VCaP (cell line): ENCODE measurements around the gene ELMO2.

Experiments used
- H3K27ac ChIP-seq: fragments of 450-650 bp; 2 replicates; pipeline ENCODE4 v1.5.1; 2017
- CTCF ChIP-seq: fragments of 450-650 bp; conservative IDR thresholded peaks from 2 replicates; pipeline ENCODE4 v1.5.1; 2017; ENCODE audit warnings: mild to moderate bottlenecking, moderate library complexity

Gene ELMO2

GRCh38 chr20:46324960-46325703, 81.3 kb downstream of the ELMO2 start:
- no peak overlapping the region for H3K27ac ChIP-seq
- TF ChIP-seq CTCF, result peak; percentile 65

GRCh38 chr20:46324379-46324778, 82.0 kb downstream of the ELMO2 start:
- no peak for TF ChIP-seq CTCF
- H3K27ac ChIP-seq, result no peak overlapping the region

GRCh38 chr20:46323557-46323956, 82.9 kb downstream of the ELMO2 start:
- no peak overlapping the region for H3K27ac ChIP-seq
- no peak for TF ChIP-seq CTCF

GRCh38 chr20:46322641-46323040, 83.8 kb downstream of the ELMO2 start:
- no peak for TF ChIP-seq CTCF
- no peak overlapping the region for H3K27ac ChIP-seq

- no peak for TF ChIP-seq CTCF
These were observed 88.7 kb downstream of the ELMO2 start for GRCh38 chr20:46317685-46318177.

GRCh38 chr20:46316984-46317684, 89.3 kb downstream of the ELMO2 start:
- no peak for TF ChIP-seq CTCF
- no peak overlapping the region for H3K27ac ChIP-seq

More at GRCh38 chr20:46317685-46318177, 88.7 kb downstream of the ELMO2 start:
- no peak overlapping the region for H3K27ac ChIP-seq
